Thoracic aorta (tissue), 2 donors: Measurements from ENCODE around the gene LAMTOR5. TPM values are rescaled to one million over a fixed set of nuclear protein-coding genes. Genes with fewer than 3 reads are reported as not detected.

Experiments
- ATAC-seq: fragments of 150-250 bp; one replicate; pipeline ENCODE4 v1.8.0; 2017; ENCODE audit warnings: low read depth; ENCODE audit not compliant: insufficient number of reproducible peaks, low FRiP score
- DNase-seq: peaks from one replicate; pipeline ENCODE4 v3.0.0-alpha.2; 2020; ENCODE audit warnings: low spot score
- H3K27ac ChIP-seq, 2 donors: fragments of 200-600 bp; sonication (generic); 1 replicate in 1 of 2; 2 replicates in 1 of 2; pipeline ENCODE4 v1.5.1; 2016; ENCODE audit warnings: mild to moderate bottlenecking in 2 of 2, moderate library complexity in 2 of 2
- H3K27me3 ChIP-seq: fragments of 200-600 bp; sonication (generic); replicated peaks from 2 replicates; pipeline ENCODE4 v1.6.0; 2016; ENCODE audit warnings: mild to moderate bottlenecking; ENCODE audit not compliant: insufficient read depth
- H3K36me3 ChIP-seq: fragments of 200-600 bp; sonication (generic); one replicate; pipeline ENCODE4 v1.5.1; 2016
- H3K4me1 ChIP-seq, 2 donors: fragments of 200-600 bp; sonication (generic); 1 replicate in 1 of 2; 2 replicates in 1 of 2; pipeline versions ENCODE4 v1.5.1 to v1.6.0; 2016; ENCODE audit warnings: low read depth in 2 of 2, mild to moderate bottlenecking in 1 of 2; ENCODE audit not compliant: control insufficient read depth in 1 of 2
- H3K4me3 ChIP-seq: fragments of 200-600 bp; sonication (generic); 2 replicates; pipeline ENCODE4 v1.5.1; 2016; ENCODE audit warnings: mild to moderate bottlenecking
- H3K9me3 ChIP-seq: fragments of 200-600 bp; sonication (generic); 2 replicates; pipeline ENCODE4 v1.5.1; 2016
- total RNA-seq, 2 donors: library from RNA; depleted of rRNA; stranded (reverse); fragments of >200 nt; gene quantifications; one replicate each; pipeline versions ENCODE4 v1.1.0 to v1.2.3, GENCODE V29; 2016
- TF ChIP-seq, protein P1 (sequence below): fragments of 200-600 bp; sonication (generic); IDR thresholded peaks from one replicate; pipeline ENCODE4 v1.5.1; 2019; ENCODE audit warnings: antibody characterized with exemption

The LAMTOR5 gene
- total RNA-seq, 2 donors from 2014 or later: 76.6 to 95.2 TPM

- H3K9me3 ChIP-seq: no peaks in the 10 kb centered on the region
- ATAC-seq (no peak), DNase-seq (no peak)
- no peaks in the 10 kb centered on the region for H3K36me3 ChIP-seq
- no peak overlapping the region for H3K27ac ChIP-seq
- H3K27me3 ChIP-seq: no peaks in the 10 kb centered on the region
- TF ChIP-seq, protein P1, sequence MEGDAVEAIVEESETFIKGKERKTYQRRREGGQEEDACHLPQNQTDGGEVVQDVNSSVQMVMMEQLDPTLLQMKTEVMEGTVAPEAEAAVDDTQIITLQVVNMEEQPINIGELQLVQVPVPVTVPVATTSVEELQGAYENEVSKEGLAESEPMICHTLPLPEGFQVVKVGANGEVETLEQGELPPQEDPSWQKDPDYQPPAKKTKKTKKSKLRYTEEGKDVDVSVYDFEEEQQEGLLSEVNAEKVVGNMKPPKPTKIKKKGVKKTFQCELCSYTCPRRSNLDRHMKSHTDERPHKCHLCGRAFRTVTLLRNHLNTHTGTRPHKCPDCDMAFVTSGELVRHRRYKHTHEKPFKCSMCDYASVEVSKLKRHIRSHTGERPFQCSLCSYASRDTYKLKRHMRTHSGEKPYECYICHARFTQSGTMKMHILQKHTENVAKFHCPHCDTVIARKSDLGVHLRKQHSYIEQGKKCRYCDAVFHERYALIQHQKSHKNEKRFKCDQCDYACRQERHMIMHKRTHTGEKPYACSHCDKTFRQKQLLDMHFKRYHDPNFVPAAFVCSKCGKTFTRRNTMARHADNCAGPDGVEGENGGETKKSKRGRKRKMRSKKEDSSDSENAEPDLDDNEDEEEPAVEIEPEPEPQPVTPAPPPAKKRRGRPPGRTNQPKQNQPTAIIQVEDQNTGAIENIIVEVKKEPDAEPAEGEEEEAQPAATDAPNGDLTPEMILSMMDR: no peak
- no peak overlapping the region for H3K4me3 ChIP-seq
- peaks cover 0 to 33% of the 10 kb centered on the region in 2 donors for H3K4me1 ChIP-seq
These were observed 20.3 kb downstream of the LAMTOR5 start for GRCh38 chr1:110387048-110387754.

GRCh38 chr1:110385369-110385768, 22.1 kb downstream of the LAMTOR5 start:
- Histone ChIP-seq H3K27ac (no peak overlapping the region), H3K27me3 (no peaks in the 10 kb centered on the region), H3K4me3 (no peak overlapping the region), H3K4me1 (peaks cover 0 to 27% of the 10 kb centered on the region in 2 donors), H3K36me3 (peaks cover 3% of the 10 kb centered on the region), H3K9me3 (no peaks in the 10 kb centered on the region)
- ATAC-seq (no peak), DNase-seq (no peak)
- TF ChIP-seq, protein P1: no peak

GRCh38 chr1:110384581-110385321, 22.7 kb downstream of the LAMTOR5 start:
- Histone ChIP-seq H3K27me3 (no peaks in the 10 kb centered on the region), H3K27ac (no peak overlapping the region), H3K36me3 (peaks cover 3% of the 10 kb centered on the region), H3K4me1 (peaks cover 0 to 26% of the 10 kb centered on the region in 2 donors), H3K9me3 (no peaks in the 10 kb centered on the region), H3K4me3 (no peak overlapping the region)
- TF ChIP-seq, protein P1: no peak
- ATAC-seq: no peak
- DNase-seq: no peak

GRCh38 chr1:110383251-110383990, 24.1 kb downstream of the LAMTOR5 start:
- ATAC-seq (no peak), DNase-seq (no peak)
- Histone ChIP-seq H3K9me3 (no peaks in the 10 kb centered on the region), H3K27ac (no peak overlapping the region), H3K36me3 (peaks cover 10% of the 10 kb centered on the region), H3K4me3 (no peak overlapping the region), H3K4me1 (peaks cover 0 to 13% of the 10 kb centered on the region in 2 donors), H3K27me3 (no peaks in the 10 kb centered on the region)
- TF ChIP-seq, protein P1: no peak
